ENCODE measurements around the gene PRG2.
"Not testable (repeated sequence)": the region's sequence is repeated elsewhere in the genome, so short reads cannot be mapped to it uniquely, and the experiment has no call there.

PRG2 gene

GRCh38 chr11:57368106-57368844 lies 22.2 kb downstream of the PRG2 start:
- DNase-seq (ENCODE audit: low read depth): no peak

GRCh38 chr11:57364851-57365660 lies 25.4 kb downstream of the PRG2 start:
- DNase-seq (ENCODE audit: low read depth): no peak

GRCh38 chr11:57363131-57364080 lies 27.0 kb downstream of the PRG2 start:
- DNase-seq (ENCODE audit: low read depth): no peak

- DNase-seq (ENCODE audit: low read depth): no peak
Measured at GRCh38 chr11:57361926-57362325, 28.5 kb downstream of the PRG2 start.

GRCh38 chr11:57361420-57361819 lies 29.0 kb downstream of the PRG2 start:
- DNase-seq (ENCODE audit: low read depth): not testable (repeated sequence)

GRCh38 chr11:57360991-57361390 lies 29.5 kb downstream of the PRG2 start:
- DNase-seq (ENCODE audit: low read depth): no peak

GRCh38 chr11:57359896-57360690 lies 30.4 kb downstream of the PRG2 start:
- DNase-seq (ENCODE audit: low read depth): no peak

DNA sequence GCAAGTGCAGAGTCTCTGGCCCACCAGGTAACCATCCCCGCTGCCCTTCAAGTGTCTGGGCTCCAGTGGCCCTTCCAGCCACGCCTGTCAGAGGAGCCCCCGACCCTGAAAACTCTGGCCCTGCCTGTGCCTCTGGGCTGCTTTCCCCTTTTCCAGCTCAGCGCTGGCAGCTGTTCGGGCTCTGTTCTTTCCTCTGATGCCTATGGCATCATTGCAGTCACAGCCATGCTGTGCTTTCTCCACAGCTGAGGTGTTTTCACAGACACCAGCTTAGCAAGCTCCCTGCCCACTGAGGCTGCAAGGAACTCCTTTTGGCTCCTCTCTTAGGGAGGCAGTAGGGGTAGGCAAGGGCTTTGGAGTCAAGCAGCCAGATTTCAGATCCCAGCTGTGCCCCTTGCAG lies 31.1 kb downstream of the PRG2 start:
- DNase-seq (ENCODE audit: low read depth): no peak

DNA sequence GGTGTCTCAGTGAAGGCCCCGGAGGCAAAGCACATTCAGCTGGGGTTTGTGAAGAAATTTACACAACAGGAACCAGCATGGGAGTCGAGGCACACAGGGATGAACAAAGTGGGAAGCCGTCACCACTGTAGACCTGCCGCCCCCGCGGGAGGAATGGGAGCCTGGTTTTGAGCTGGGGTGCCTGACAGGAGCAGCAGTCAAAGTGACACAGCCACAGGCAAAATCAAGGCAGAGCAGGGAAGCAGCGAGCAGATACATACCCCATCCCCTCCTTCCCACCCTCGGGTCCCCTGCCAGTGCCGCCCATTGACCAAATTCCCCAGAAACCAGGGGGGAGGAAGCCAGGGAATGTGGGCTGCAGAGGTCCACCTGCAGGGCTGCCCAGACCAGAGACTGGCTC lies 31.5 kb downstream of the PRG2 start:
- no peak for DNase-seq (ENCODE audit: low read depth)

DNA sequence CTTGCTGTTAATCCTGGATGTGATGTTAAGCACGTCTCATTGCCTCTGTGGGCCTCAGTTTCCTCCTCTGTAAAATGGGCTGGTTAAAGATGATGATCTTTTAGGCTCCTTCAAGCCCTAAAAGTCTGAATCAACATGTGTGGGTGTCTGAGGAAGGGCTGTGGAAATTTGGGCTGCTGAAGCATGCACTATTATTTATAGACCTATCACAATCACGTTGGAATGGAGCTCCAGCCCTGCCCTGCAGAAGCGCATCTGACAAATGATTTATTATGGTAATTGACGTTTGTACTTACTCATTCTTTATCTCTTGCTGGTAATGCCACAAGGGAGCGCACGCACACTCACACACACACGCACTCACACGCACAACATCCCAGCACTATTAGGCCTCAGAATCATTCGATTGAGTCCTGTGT lies 31.9 kb downstream of the PRG2 start:
- DNase-seq (ENCODE audit: low read depth): no peak

- no peak for DNase-seq (ENCODE audit: low read depth)
Measured at GRCh38 chr11:57357856-57358255, 32.6 kb downstream of the PRG2 start.

GRCh38 chr11:57357310-57357709 lies 33.1 kb downstream of the PRG2 start:
- no peak for DNase-seq (ENCODE audit: low read depth)

GRCh38 chr11:57356268-57356667 lies 34.2 kb downstream of the PRG2 start:
- DNase-seq (ENCODE audit: low read depth): no peak

- no peak for DNase-seq (ENCODE audit: low read depth)
Measured at GRCh38 chr11:57354699-57355098, 35.8 kb downstream of the PRG2 start.

GRCh38 chr11:57353852-57354251 lies 36.6 kb downstream of the PRG2 start:
- no peak for DNase-seq (ENCODE audit: low read depth)

GRCh38 chr11:57353446-57353845 lies 37.0 kb downstream of the PRG2 start:
- DNase-seq (ENCODE audit: low read depth): no peak

DNA sequence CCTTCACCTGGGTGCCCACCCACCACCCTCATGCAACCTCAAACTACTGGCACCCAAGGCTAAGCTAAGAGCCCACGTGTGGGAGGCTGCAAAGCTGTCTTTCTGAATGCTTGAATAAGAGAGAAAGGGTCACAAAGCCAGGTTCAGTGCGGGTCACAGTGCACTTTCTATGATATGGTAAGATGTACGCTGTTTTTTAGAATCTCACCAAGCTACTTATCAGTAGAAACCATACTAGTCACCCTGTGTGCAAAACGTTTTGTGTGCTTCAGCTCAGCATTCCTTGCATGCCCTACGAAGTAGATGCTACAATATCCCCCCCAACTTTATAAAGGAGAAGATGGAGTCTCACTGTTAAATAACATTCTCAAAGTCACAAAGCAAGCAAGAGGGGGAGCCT lies 37.4 kb downstream of the PRG2 start:
- no peak for DNase-seq (ENCODE audit: low read depth)

- peak; percentile 63 for DNase-seq (ENCODE audit: low read depth)
Measured at GRCh38 chr11:57349491-57350274, 40.8 kb downstream of the PRG2 start.

- no peak for DNase-seq (ENCODE audit: low read depth)
Measured at GRCh38 chr11:57348636-57349313, 41.7 kb downstream of the PRG2 start.

DNA sequence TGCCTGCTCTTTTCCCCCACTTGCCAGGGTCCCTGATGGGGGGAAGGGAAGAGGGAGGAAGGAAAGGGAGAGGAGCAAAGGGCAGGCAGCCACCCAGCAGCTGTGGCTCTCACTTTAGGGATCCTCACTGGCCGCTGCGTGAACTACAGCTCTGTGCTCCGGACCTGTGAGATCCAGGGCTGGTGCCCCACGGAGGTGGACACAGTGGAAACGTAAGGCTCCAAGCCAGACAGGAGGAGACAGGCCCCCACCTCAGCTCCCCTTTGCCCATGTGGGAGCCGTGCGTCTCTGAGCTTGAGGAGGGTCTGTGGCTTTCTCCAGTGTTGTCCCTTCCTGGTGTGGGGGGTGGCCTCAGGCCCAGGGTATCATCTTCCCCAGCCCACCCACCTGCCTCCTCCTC lies 42.4 kb downstream of the PRG2 start:
- no peak for DNase-seq (ENCODE audit: low read depth)
